GM12891 (cell line): Measurements from ENCODE around the gene KRT222.

Experiments used
- POLR2A ChIP-seq: IDR thresholded peaks from 2 replicates; pipeline ENCODE4 v1.6.1; 2011; ENCODE audit warnings: low read depth, low read length, control low read depth
- POLR2AphosphoS5 ChIP-seq: IDR thresholded peaks from 2 replicates; pipeline ENCODE4 v1.6.1; 2011; ENCODE audit warnings: low read depth, low read length, control low read depth

- TF ChIP-seq POLR2AphosphoS5, result no peak
- no peak for TF ChIP-seq POLR2A
Observed at GRCh38 chr17:40618754-40619625, 46.0 kb downstream of the KRT222 start.
